Neural progenitor cell (in vitro differentiated cells): ENCODE data around the gene TBX6.
"Not testable (repeated sequence)": the region's sequence is repeated elsewhere in the genome, so short reads cannot be mapped to it uniquely, and the experiment has no call there.

ENCODE experiments used
- CTCF ChIP-seq: fragments of 200-600 bp; sonication (generic); IDR thresholded peaks from 2 replicates; pipeline ENCODE4 v1.5.1; 2017; ENCODE audit warnings: antibody characterized with exemption, mild to moderate bottlenecking
- EZH2 ChIP-seq: fragments of 200-600 bp; sonication (generic); IDR thresholded peaks from 2 replicates; pipeline ENCODE4 v1.6.1; 2017; ENCODE audit warnings: antibody characterized with exemption, mild to moderate bottlenecking, moderate library complexity
- EZH2phosphoT487 ChIP-seq: fragments of 200-600 bp; sonication (generic); IDR thresholded peaks from 2 replicates; pipeline ENCODE4 v1.6.1; 2017; ENCODE audit warnings: antibody characterized with exemption

GRCh38 chr16:30114833-30115232 is 23.1 kb upstream of the TBX6 start:
- not testable (repeated sequence) for TF ChIP-seq CTCF, EZH2, EZH2phosphoT487
